H1 (cell line): Measurements from ENCODE around the gene RNF166. TPM values are rescaled to one million over a fixed set of nuclear protein-coding genes. Genes with fewer than 3 reads are reported as not detected.

Experiments used
- CTCF ChIA-PET: fragments of 300-600 bp; sonication (Branson Sonifier 250); formaldehyde crosslinking; loops from one replicate; lab custom pipeline; 2021; ENCODE audit not compliant: partially characterized antibody; lab: Charles Lee
- POLR2A ChIA-PET: fragments of 300-600 bp; sonication (Branson Sonifier 250); formaldehyde crosslinking; loops from one replicate; lab custom pipeline; 2021; ENCODE audit warnings: inconsistent platforms; ENCODE audit not compliant: partially characterized antibody; lab: Charles Lee
- DNase-seq, 2 experiments: peaks; one replicate each; pipeline versions ENCODE4 v3.0.0 to v3.0.0-alpha.2; 2010 to 2022; ENCODE audit warnings: low spot score in 2 of 2, low read depth in 1 of 2, mixed read lengths in 1 of 2
- FAIRE-seq: peaks from 2 replicates; lab custom pipeline; 2011; peaks lifted over from hg19 to GRCh38; lab: Jason Lieb, UNC
- H2AFZ ChIP-seq: 2 replicates; pipeline ENCODE4 v1.8.1; 2012; ENCODE audit warnings: low read length, inconsistent platforms
- H2AK5ac ChIP-seq: 2 replicates; pipeline ENCODE4 v1.6.1; 2013; ENCODE audit warnings: low read depth, low read length
- H2BK120ac ChIP-seq: replicated peaks from 2 replicates; pipeline ENCODE3; 2013; ENCODE audit warnings: low read depth, low read length, inconsistent platforms
- H2BK12ac ChIP-seq: 2 replicates; pipeline ENCODE4 v1.6.1; 2013; ENCODE audit warnings: low read depth, low read length
- H2BK15ac ChIP-seq: 2 replicates; pipeline ENCODE4 v1.6.1; 2013; ENCODE audit warnings: low read length
- H2BK20ac ChIP-seq: 2 replicates; pipeline ENCODE4 v1.6.1; 2013; ENCODE audit warnings: low read length
- H2BK5ac ChIP-seq: 2 replicates; pipeline ENCODE4 v1.6.1; 2013; ENCODE audit warnings: low read depth, low read length
- H3K14ac ChIP-seq: 2 replicates; pipeline ENCODE4 v1.6.1; 2013; ENCODE audit warnings: inconsistent platforms; ENCODE audit not compliant: insufficient read length
- H3K18ac ChIP-seq: 2 replicates; pipeline ENCODE4 v1.6.1; 2013; ENCODE audit warnings: low read length; ENCODE audit errors: extremely low read depth
- H3K23ac ChIP-seq: 2 replicates; pipeline ENCODE4 v1.6.1; 2013; ENCODE audit warnings: inconsistent platforms; ENCODE audit not compliant: insufficient read length
- H3K23me2 ChIP-seq: 2 replicates; pipeline ENCODE4 v1.6.1; 2013; ENCODE audit warnings: low read depth, low read length
- H3K27ac ChIP-seq: 2 replicates; pipeline ENCODE4 v1.6.1; 2011; ENCODE audit warnings: low read depth, low read length, inconsistent platforms
- H3K27me3 ChIP-seq, 4 experiments: replicated peaks in 1 of 4; 1 replicate in 1 of 4; 2 replicates in 3 of 4; pipeline versions ENCODE4 v1.6.1 to v1.8.1; 2011 to 2013; ENCODE audit warnings: low read length in 3 of 4, mild to moderate bottlenecking in 3 of 4, inconsistent platforms in 2 of 4, mixed read lengths in 2 of 4, moderate library complexity in 1 of 4; ENCODE audit not compliant: control insufficient read depth in 3 of 4, insufficient read depth in 3 of 4; ENCODE audit errors: extremely low read depth in 1 of 4
- H3K36me3 ChIP-seq, 4 experiments: 2 replicates each; pipeline versions ENCODE4 v1.6.1 to v1.8.1; 2011 to 2013; ENCODE audit warnings: mild to moderate bottlenecking in 4 of 4, low read length in 3 of 4, moderate library complexity in 2 of 4, control low read depth in 1 of 4, inconsistent platforms in 1 of 4; ENCODE audit not compliant: insufficient read depth in 4 of 4, control insufficient read depth in 2 of 4
- H3K4ac ChIP-seq: replicated peaks from 2 replicates; pipeline ENCODE3; 2013; ENCODE audit warnings: low read length, low read depth, mixed read lengths, inconsistent platforms; ENCODE audit not compliant: insufficient read length
- H3K4me1 ChIP-seq, 4 experiments: replicated peaks in 1 of 4; 1 replicate in 1 of 4; 2 replicates in 3 of 4; pipeline versions ENCODE4 v1.6.1 to v1.8.1; 2011 to 2013; ENCODE audit warnings: low read length in 3 of 4, inconsistent platforms in 2 of 4, mixed read lengths in 1 of 4; ENCODE audit not compliant: insufficient read depth in 4 of 4, control insufficient read depth in 3 of 4
- H3K4me2 ChIP-seq, 2 experiments: 2 replicates each; pipeline versions ENCODE4 v1.6.1 to v1.8.1; 2011 to 2013; ENCODE audit warnings: low read depth in 2 of 2, low read length in 2 of 2, control low read depth in 1 of 2, inconsistent platforms in 1 of 2, mild to moderate bottlenecking in 1 of 2; ENCODE audit not compliant: insufficient read depth in 1 of 2
- H3K4me3 ChIP-seq, 4 experiments: fragments of 200-600, 300-600 bp in 1 of 4; sonication (generic), shearing (Covaris generic), sonication (Bioruptor Twin) in 1 of 4; 2 replicates each; pipeline versions ENCODE4 v1.5.1 to v1.8.1; 2011 to 2016; ENCODE audit warnings: low read length in 4 of 4, low read depth in 3 of 4, control low read depth in 2 of 4, inconsistent platforms in 2 of 4, mild to moderate bottlenecking in 2 of 4, mixed read lengths in 1 of 4, moderate library complexity in 1 of 4; ENCODE audit not compliant: insufficient read depth in 2 of 4; ENCODE audit errors: extremely low read depth in 1 of 4
- H3K56ac ChIP-seq: replicated peaks from 2 replicates; pipeline ENCODE3; 2013; ENCODE audit warnings: low read depth, mild to moderate bottlenecking, mixed read lengths, low read length, inconsistent platforms; ENCODE audit not compliant: insufficient read length
- H3K79me1 ChIP-seq: 2 replicates; pipeline ENCODE4 v1.6.1; 2013; ENCODE audit warnings: low read depth, low read length, control low read depth
- H3K79me2 ChIP-seq, 2 experiments: 2 replicates each; pipeline versions ENCODE4 v1.6.1 to v1.8.1; 2012 to 2013; ENCODE audit warnings: low read length in 2 of 2, mild to moderate bottlenecking in 2 of 2, inconsistent platforms in 1 of 2; ENCODE audit not compliant: insufficient read depth in 2 of 2, control insufficient read depth in 1 of 2
- H3K9ac ChIP-seq, 4 experiments: replicated peaks in 1 of 4; 1 replicate in 1 of 4; 2 replicates in 3 of 4; pipeline versions ENCODE4 v1.6.1 to v1.8.1; 2011 to 2013; ENCODE audit warnings: low read depth in 3 of 4, low read length in 3 of 4, control low read depth in 2 of 4, mild to moderate bottlenecking in 2 of 4, moderate library complexity in 2 of 4, inconsistent platforms in 1 of 4; ENCODE audit errors: extremely low read depth in 1 of 4
- H3K9me3 ChIP-seq, 2 experiments: 2 replicates each; pipeline versions ENCODE4 v1.6.1 to v1.8.1; 2012 to 2013; ENCODE audit warnings: mild to moderate bottlenecking in 2 of 2, moderate library complexity in 2 of 2, control low read depth in 1 of 2, inconsistent platforms in 1 of 2, low read depth in 1 of 2, low read length in 1 of 2, mixed read lengths in 1 of 2; ENCODE audit not compliant: insufficient read depth in 2 of 2
- H4K20me1 ChIP-seq, 2 experiments: replicated peaks in 1 of 2; 2 replicates each; pipeline versions ENCODE3 to v1.8.1; 2011 to 2013; ENCODE audit warnings: inconsistent platforms in 2 of 2, low read length in 2 of 2, mild to moderate bottlenecking in 1 of 2; ENCODE audit not compliant: insufficient read depth in 2 of 2, control insufficient read depth in 1 of 2
- H4K5ac ChIP-seq: 2 replicates; pipeline ENCODE4 v1.6.1; 2013; ENCODE audit warnings: low read length, low read depth, mixed read lengths, inconsistent platforms; ENCODE audit not compliant: insufficient read length
- H4K8ac ChIP-seq: 2 replicates; pipeline ENCODE4 v1.8.0; 2013; ENCODE audit warnings: mild to moderate bottlenecking, moderate library complexity, low read length, inconsistent platforms; ENCODE audit not compliant: insufficient read depth; ENCODE audit errors: extremely low read depth
- H4K91ac ChIP-seq: replicated peaks from 2 replicates; pipeline ENCODE3; 2013; ENCODE audit warnings: low read length, mixed read lengths, inconsistent platforms; ENCODE audit not compliant: insufficient read length
- CTBP2 ChIP-seq: IDR thresholded peaks from 2 replicates; pipeline ENCODE4 v1.7.0; 2011; ENCODE audit warnings: borderline replicate concordance, mild to moderate bottlenecking, moderate library complexity, mixed read lengths, low read length; ENCODE audit not compliant: insufficient read depth, insufficient read length
- HDAC2 ChIP-seq, 2 experiments: fragments of 300-600 bp in 1 of 2; sonication (generic) in 1 of 2; IDR thresholded peaks; 2 replicates each; pipeline ENCODE4 v1.6.1; 2011 to 2012; ENCODE audit warnings: low read depth in 2 of 2, low read length in 2 of 2, mild to moderate bottlenecking in 2 of 2, moderate library complexity in 2 of 2, borderline replicate concordance in 1 of 2, inconsistent platforms in 1 of 2
- JUN ChIP-seq: IDR thresholded peaks from 2 replicates; pipeline ENCODE4 v1.6.1; 2011; ENCODE audit warnings: low read depth, mild to moderate bottlenecking, improper control_type of control experiment, low read length
- KDM4A ChIP-seq: IDR thresholded peaks from one replicate; pipeline ENCODE4 v1.7.1; 2012; ENCODE audit warnings: low read depth, mild to moderate bottlenecking, moderate library complexity, low read length, inconsistent platforms; ENCODE audit not compliant: severe bottlenecking
- RNF2 ChIP-seq: fragments of 200-900, 300-1000 bp; sonication (generic); IDR thresholded peaks from 2 replicates; pipeline ENCODE4 v1.7.1; 2016; ENCODE audit warnings: borderline replicate concordance, low read depth, mild to moderate bottlenecking, antibody characterized with exemption, low read length; ENCODE audit not compliant: poor library complexity, severe bottlenecking; ENCODE audit errors: missing control alignments
- SAP30 ChIP-seq: fragments of 300-600 bp; sonication (generic); IDR thresholded peaks from 2 replicates; pipeline ENCODE4 v1.7.1; 2012; ENCODE audit warnings: low read length, moderate library complexity, mild to moderate bottlenecking, inconsistent platforms; ENCODE audit not compliant: insufficient read depth, insufficient replicate concordance
- SUZ12 ChIP-seq: fragments of 200-600 bp; sonication (generic); IDR thresholded peaks from 2 replicates; pipeline ENCODE4 v1.6.1; 2012; ENCODE audit warnings: mild to moderate bottlenecking, inconsistent platforms, low read length, moderate library complexity, mixed read lengths
- TBP ChIP-seq: IDR thresholded peaks from 2 replicates; pipeline ENCODE4 v1.6.1; 2011; ENCODE audit warnings: low read depth, low read length, improper control_type of control experiment
- TEAD4 ChIP-seq: IDR thresholded peaks from 2 replicates; pipeline ENCODE4 v1.6.1; 2012; ENCODE audit warnings: low read depth, low read length, inconsistent platforms, mixed read lengths
- WGBS, 2 experiments: shearing (Covaris generic) in 1 of 2; methylation state at CpG; one replicate each; pipeline versions ENCODE4 v1.1.6 to v1.1.7; 2013 to 2015; ENCODE audit warnings: low lambda C conversion rate in 2 of 2, mixed read lengths in 2 of 2, inconsistent platforms in 1 of 2, low coverage in 1 of 2, missing lambda C conversion rate in 1 of 2; ENCODE audit not compliant: insufficient replicate concordance in 2 of 2, insufficient coverage in 1 of 2, insufficient read length in 1 of 2; ENCODE audit errors: extremely low coverage in 1 of 2, missing lambda C conversion rate in 1 of 2; 5-methylcytosine and 5-hydroxymethylcytosine counted together
- polyA plus RNA-seq, 7 experiments: library from polyadenylated mRNA; depleted of rRNA in 3 of 7; stranded (reverse) in 5 of 7; unstranded in 2 of 7; fragments of >200 nt in 5 of 7; fragments of 200-250 nt in 2 of 7; gene quantifications; 1 replicate in 5 of 7; 2 replicates in 1 of 7; 4 replicates in 1 of 7; pipeline versions ENCODE4 v1.2.1 to v1.2.3, GENCODE V29; 2011 to 2013; ENCODE audit warnings: missing spikeins in 2 of 7, mixed read lengths in 2 of 7
- total RNA-seq: library from RNA; stranded (reverse); fragmentation: NEBNext Ultra II Directional; extraction: Animal tissue kit (Norgen Biotek cat#: 25700); gene quantifications from 2 replicates; pipeline ENCODE4 v1.2.1, GENCODE V29; 2021

Gene RNF166
- total and polyA plus RNA-seq, 2 of the 8 experiments (the other 6 are each of a cell fraction or from before 2014, with no cell fraction given) = 29.8 to 31.2 TPM

DNA sequence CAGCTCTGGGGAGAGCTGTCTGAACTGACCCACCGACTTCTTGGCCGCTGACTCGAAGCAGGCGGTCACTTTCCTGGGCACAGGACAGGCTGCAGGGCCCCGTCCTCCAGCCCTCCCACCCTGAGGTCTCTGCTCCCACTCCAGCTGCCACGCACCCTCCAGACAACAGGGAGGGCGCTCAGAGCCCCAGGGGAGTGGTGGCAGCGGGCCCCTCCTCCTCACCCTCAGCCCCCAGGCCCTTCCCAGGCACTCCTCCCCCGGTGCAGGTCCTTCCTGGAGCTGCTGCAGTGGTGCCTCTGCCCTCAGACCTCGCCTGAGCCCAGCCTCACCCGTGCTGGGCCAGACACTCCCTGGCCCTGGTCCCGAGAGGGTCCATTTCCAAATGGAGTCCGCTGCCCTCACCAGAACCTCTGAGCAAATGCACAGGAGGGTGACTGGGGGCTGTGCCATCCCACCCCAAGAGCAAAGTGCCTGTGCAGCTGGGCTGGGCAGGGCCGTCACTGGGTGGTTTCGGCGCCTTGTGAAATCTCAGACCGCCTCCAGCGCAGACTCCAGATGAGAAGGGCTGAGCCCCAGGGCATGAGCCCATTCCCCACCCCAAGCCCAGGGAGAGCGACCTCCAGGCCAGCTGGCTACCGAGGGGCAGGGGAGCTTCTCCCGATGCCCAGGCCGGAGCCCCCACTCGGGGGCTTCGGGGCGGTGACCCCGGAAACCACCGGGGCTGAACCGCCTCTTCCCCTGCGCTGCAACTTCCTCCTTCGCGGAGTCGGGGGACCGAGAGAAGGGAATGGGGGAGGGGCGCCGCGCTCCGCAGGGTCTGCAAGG lies 56.1 kb downstream of the RNF166 start:
- H3K9ac ChIP-seq = peak overlapping the region; percentile 56 to 60 (median 58)
- peaks cover 2 to 20% of the 10 kb centered on the region in 2 experiments for H4K20me1 ChIP-seq
- no peak overlapping the region for H2BK20ac ChIP-seq
- H3K27ac ChIP-seq = no peak overlapping the region
- no peak overlapping the region for H2BK15ac ChIP-seq
- no peak overlapping the region; the same call in 1 of the 2 replicates for H4K8ac ChIP-seq
- H3K27me3 ChIP-seq = no peaks in the 10 kb centered on the region
- peak overlapping the region; percentile 69 to 95 (median 78) for H3K4me3 ChIP-seq
- H2AFZ ChIP-seq = no peak overlapping the region
- FAIRE-seq = no peak
- peaks cover 8% of the 10 kb centered on the region for H3K79me1 ChIP-seq
- ChIA-PET CTCF (interaction anchor here (1.0 to 2.5 kb wide), 4 partner anchors 13 to 35 kb away, joined by 3 to 13 read pairs (median 5); no protein-coding TSS in a partner anchor), POLR2A (interaction anchor here (0.7 to 4.9 kb wide), 9 partner anchors 10 to 38 kb away, joined by 3 to 35 read pairs (median 4); partner anchors contain the start of genes IL17C and MVD)
- peak overlapping the region; percentile 80 to 92 for H3K4me2 ChIP-seq
- H3K23ac ChIP-seq = no peak overlapping the region
- H2BK12ac ChIP-seq = 0 out of 2 replicates have a peak overlapping the region, but pooled peaks have one; percentile 27
- DNase-seq = peak in 1 of 2 experiments; percentile 70
- H3K9me3 ChIP-seq = no peaks in the 10 kb centered on the region
- H4K91ac ChIP-seq = no peak overlapping the region
- H2BK5ac ChIP-seq = no peak overlapping the region
- H2AK5ac ChIP-seq = peak overlapping the region; percentile 30; the same call in 1 of the 2 replicates
- H3K18ac ChIP-seq = peak overlapping the region; percentile 71
- H3K56ac ChIP-seq = peak overlapping the region; percentile 25
- H3K4ac ChIP-seq = peak overlapping the region; percentile 94
- H3K36me3 ChIP-seq = peaks cover 3 to 12% (median 4%) of the 10 kb centered on the region in 4 experiments; a peak in 7 of 8 replicates
- H3K14ac ChIP-seq = peak overlapping the region; percentile 83
- no peak overlapping the region for H2BK120ac ChIP-seq
- H3K79me2 ChIP-seq = no peaks in the 10 kb centered on the region; a peak in 1 of 4 replicates
- H3K4me1 ChIP-seq = peaks cover 0 to 11% (median 7%) of the 10 kb centered on the region in 4 experiments; a peak in 5 of 7 replicates
- H4K5ac ChIP-seq = no peak overlapping the region
- 30% methylated on average over 24 of the region's 37 CpGs; no CpG with 5 or more reads in 1 of the 2 experiments for WGBS, 2 experiments
- peaks cover 10% of the 10 kb centered on the region; the same call in 1 of the 2 replicates for H3K23me2 ChIP-seq
- TF ChIP-seq SAP30 (peak; percentile 14), TBP (no peak), CTBP2 (no peak), JUN (no peak), TEAD4 (no peak), HDAC2 (IDR thresholded peaks at IDR 0.05; ENCODE audit: borderline replicate concordance in 1 of 2, low read depth in 2 of 2, low read length in 2 of 2) (0 out of 4 replicates have a peak, but pooled peaks of 1 of the 2 experiments have one; percentile 4), SUZ12 (no peak), KDM4A (peak; percentile 65), RNF2 (no peak)
